CD4-positive, alpha-beta T cell treated with Interleukin-17A for 4 hours (primary cell): ENCODE data around the gene ZW10.

ENCODE experiments used
- DNase-seq: peaks from one replicate; pipeline ENCODE4 v3.0.0-alpha.2; 2020; ENCODE audit warnings: mixed read lengths

The ZW10 gene

GRCh38 chr11:113697756-113698407 is 75.6 kb downstream of the ZW10 start:
- no peak for DNase-seq

- DNase-seq: no peak
These were observed 76.4 kb downstream of the ZW10 start for GRCh38 chr11:113697111-113697510.

GRCh38 chr11:113695207-113695606 is 78.3 kb downstream of the ZW10 start:
- DNase-seq: no peak

DNA sequence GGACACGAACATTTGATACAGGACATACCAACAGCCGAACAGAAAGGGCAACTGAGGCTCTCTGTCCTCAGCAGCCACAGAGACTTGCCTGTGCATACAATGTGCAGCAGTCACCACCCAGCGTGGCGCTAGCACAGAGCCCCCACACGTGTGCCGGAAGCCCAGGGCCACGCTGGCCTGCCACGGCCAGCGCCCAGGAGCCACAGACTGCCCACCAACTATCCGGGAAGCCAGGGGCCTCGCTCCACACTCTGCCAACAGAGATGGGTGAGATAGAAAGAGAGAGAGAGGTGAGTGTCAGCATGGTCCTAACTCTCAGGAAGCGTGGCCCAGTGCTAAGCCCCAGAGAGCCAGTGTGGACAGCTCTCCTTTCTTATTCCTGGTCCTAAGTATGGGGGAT is 79.1 kb downstream of the ZW10 start:
- no peak for DNase-seq

GRCh38 chr11:113693030-113693429 is 80.5 kb downstream of the ZW10 start:
- DNase-seq: no peak

- no peak for DNase-seq
These were observed 82.6 kb downstream of the ZW10 start for GRCh38 chr11:113690619-113691569.

DNA sequence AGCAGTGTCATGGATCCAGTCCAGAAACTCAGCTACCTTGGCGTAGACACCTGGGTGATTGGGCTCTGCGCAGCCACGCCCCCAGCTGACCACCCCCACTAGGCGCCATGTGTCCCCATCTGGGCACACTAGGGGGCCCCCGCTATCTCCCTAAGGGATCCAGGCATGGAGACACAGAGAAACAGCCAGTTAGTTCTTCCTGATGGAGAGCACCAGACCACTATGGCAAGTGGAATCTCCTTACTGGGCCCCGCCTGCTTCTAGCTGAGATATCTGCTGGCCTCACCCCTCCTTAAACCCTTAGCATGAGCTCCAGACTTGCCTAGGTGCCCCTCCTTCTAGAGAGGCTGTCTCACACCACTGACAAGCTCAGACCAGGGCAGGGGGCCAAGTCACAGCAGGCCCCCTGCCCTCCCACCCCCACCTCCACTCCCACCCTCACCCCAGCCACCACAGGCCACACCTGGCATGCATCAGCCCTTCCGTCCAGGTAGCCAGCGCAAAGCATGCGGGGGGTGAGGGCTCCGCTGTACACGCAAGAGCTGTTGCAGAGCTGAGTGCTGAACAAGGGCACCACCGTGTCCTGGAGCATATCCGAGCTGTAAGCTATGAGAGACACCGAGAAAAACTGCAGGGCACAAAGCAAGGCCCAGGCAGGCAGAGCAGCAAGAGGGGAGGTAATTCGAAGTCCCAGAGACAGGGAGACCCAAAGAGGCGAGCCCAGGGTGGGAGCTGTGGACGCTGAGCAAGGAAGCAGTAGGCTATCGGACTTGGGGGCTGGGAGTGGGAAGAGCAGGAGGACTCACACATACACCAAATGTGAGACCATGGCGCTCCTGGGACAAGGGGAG is 83.5 kb downstream of the ZW10 start:
- DNase-seq: no peak

- DNase-seq: no peak
These were observed 87.7 kb downstream of the ZW10 start for GRCh38 chr11:113685654-113686359.

GRCh38 chr11:113684496-113684895 is 89.0 kb downstream of the ZW10 start:
- no peak for DNase-seq

- DNase-seq: no peak
These were observed 89.9 kb downstream of the ZW10 start for GRCh38 chr11:113683481-113684046.
